ENCODE data around the gene UFSP2.

UFSP2 gene, protein sequence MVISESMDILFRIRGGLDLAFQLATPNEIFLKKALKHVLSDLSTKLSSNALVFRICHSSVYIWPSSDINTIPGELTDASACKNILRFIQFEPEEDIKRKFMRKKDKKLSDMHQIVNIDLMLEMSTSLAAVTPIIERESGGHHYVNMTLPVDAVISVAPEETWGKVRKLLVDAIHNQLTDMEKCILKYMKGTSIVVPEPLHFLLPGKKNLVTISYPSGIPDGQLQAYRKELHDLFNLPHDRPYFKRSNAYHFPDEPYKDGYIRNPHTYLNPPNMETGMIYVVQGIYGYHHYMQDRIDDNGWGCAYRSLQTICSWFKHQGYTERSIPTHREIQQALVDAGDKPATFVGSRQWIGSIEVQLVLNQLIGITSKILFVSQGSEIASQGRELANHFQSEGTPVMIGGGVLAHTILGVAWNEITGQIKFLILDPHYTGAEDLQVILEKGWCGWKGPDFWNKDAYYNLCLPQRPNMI

GRCh38 chr4:185425647-185426352 lies at the start of gene UFSP2:
Gene UFSP2, minus strand, starts transcription at chr4:185425964. Its CDS starts 96 bp downstream, at chr4:185425868.
- DNase-seq (ENCODE audit: low read depth, low spot score) = peak; percentile 54

- no peak for DNase-seq (ENCODE audit: low read depth, low spot score)
Observed at GRCh38 chr4:185473247-185473646, 47.5 kb upstream of the UFSP2 start.

- DNase-seq (ENCODE audit: low read depth, low spot score) = no peak
Observed at GRCh38 chr4:185472103-185472542, 46.4 kb upstream of the UFSP2 start.

- DNase-seq (ENCODE audit: low read depth, low spot score) = peak; percentile 77
Observed at GRCh38 chr4:185471235-185472102, 45.7 kb upstream of the UFSP2 start, which contains the start of gene CCDC110. Gene CCDC110, minus strand, starts transcription at chr4:185471733. Its CDS starts 50 bp downstream, at chr4:185471683.

- no peak for DNase-seq (ENCODE audit: low read depth, low spot score)
Observed at GRCh38 chr4:185470501-185471195, 44.9 kb upstream of the UFSP2 start.

DNA sequence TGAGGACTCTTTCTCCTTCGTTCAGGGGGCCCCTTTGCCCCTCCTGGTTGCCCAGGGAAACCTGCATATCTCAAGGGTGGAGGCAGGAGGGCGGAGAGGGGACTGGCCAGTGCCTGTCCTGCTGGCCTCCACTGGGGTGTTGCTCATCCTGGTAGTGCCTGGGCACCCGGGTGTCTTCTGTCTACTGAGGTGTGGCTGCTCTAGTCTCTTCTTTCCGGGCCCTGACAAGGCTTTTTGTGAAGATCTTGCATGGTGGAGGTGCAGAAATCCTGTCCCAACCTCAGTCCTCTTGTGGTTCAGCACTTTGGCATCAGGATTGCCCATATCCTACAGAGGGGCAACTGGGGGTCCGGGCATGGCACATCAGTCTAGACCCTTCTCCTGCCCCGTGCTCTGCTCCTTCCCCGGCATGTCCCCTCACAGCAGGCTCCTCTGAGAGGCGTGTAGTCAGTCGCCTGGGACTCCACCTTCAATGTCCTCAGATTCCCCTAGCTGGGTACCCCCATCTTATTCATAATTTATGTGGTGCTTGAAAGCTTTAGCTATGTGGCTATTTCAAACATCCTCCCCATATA lies 43.9 kb upstream of the UFSP2 start:
- no peak for DNase-seq (ENCODE audit: low read depth, low spot score)

GRCh38 chr4:185468999-185469398 lies 43.2 kb upstream of the UFSP2 start:
- no peak for DNase-seq (ENCODE audit: low read depth, low spot score)

GRCh38 chr4:185467991-185468390 lies 42.2 kb upstream of the UFSP2 start:
- no peak for DNase-seq (ENCODE audit: low read depth, low spot score)

DNA sequence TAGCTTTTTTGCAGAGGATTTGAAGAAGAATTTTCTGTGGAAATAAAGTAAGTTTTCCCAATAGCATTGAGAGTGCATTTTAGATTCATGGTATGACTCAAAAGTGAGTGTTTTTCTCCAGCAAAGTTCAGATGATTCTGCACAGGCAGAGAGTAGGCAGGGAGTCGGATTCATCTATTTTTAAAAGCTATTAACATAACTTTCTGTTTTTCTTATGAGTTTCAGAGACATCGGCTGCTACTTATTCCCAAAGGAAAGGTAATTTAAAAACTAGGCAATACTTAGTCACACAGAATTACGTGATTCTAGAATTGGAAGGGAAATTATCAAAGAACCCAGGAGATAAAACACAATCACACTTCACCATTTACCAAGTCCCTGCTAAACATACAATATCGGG lies 41.3 kb upstream of the UFSP2 start:
- DNase-seq (ENCODE audit: low read depth, low spot score) = no peak

DNA sequence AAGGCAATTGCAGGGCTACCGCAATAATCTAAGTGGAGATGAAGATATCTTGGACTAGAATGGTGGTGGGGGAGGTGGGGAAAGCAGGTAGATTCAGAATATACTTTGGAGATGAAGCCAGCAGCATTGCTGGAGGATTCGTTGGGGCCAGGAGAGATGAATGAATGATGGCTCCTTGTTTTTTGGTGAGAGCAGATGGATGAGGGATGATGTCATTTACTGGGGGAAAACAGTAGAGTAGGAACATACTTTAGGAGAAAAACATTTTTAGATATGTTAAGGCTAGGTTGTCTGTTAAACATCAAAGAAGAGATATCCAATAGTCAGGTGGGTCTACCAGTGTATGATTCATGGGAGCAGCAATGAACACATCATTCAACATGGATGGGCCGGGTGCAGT lies 39.9 kb upstream of the UFSP2 start:
- no peak for DNase-seq (ENCODE audit: low read depth, low spot score)

- no peak for DNase-seq (ENCODE audit: low read depth, low spot score)
Observed at GRCh38 chr4:185464887-185465286, 39.1 kb upstream of the UFSP2 start.

DNA sequence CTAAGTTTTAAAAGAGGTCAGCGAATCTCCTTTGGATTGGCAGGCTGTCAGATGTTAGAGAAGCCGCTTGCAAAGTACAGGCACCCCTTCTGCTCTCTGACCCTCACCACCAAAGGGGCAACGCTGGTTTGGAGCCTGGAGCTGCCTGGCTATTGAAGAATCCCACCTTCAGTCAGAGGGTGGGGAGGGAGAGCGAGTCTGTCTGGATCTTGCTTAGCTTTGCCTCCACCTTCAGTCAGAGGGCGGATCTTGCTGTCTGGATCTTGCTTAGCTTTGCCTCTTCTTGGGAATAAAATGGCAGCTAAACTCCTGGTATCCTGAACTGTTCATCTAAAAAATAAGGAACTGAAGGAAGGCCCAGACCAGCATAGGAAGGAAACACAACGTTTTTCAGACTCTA lies 38.4 kb upstream of the UFSP2 start:
- no peak for DNase-seq (ENCODE audit: low read depth, low spot score)

GRCh38 chr4:185463541-185463940 lies 37.8 kb upstream of the UFSP2 start:
- no peak for DNase-seq (ENCODE audit: low read depth, low spot score)

DNA sequence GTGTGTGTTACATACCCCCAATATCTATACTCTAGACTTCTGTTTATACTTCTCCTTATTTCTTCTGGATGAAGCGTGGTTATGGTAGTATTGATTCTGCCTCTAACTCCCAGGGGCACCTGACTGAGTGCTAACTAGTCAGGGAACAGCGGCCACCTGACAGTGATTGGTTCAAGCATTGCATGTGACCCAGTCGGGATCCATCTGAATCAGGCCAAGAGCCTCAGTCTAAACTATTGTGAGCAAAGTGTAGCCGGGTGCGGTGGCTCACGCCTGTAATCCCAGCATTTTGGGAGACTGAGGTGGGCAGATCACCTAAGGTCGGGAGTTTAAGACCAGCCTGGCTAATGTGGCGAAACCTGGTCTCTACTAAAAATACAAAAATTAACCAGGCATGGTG lies 35.8 kb upstream of the UFSP2 start:
- DNase-seq (ENCODE audit: low read depth, low spot score) = no peak

DNA sequence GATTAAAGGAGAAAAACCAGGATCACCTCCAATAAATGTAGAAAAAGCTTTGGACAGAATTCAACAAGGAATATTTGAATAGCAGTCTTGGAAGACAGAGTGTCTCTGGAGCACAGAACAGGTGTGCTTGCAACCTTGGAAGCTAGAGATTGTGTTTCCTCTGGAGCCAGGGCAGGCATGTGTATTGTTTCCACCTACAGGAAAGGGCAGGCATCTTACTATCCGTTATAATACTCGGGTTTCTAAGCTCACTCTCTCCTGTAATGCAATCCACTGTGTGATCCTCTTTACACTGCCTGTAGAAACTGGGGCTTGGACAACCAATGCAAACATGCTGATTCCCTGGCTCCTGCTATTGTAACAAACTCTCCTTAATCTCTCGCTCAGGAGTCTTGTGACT lies 31.4 kb upstream of the UFSP2 start:
- no peak for DNase-seq (ENCODE audit: low read depth, low spot score)

DNA sequence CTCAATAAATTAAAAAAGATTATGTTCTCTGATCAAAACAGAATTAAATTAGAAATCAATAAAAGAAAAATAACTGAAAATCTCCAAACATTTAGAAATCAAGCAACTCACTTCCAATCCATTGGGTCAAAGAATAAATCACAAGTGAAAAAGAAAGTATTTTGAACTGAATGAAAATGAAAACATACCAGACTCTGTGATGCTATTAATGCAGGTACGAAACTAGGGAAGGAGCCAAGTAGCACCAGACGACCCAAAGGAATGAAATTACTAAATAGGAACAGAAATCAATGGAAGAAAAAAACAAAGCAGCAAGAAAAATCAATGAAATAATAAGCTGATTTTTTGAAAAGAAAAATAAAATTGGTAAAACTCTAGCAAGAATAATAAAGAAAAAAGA lies 30.4 kb upstream of the UFSP2 start:
- no peak for DNase-seq (ENCODE audit: low read depth, low spot score)

GRCh38 chr4:185445209-185445608 lies 19.4 kb upstream of the UFSP2 start:
- DNase-seq (ENCODE audit: low read depth, low spot score) = no peak

GRCh38 chr4:185441479-185441878 lies 15.7 kb upstream of the UFSP2 start:
- DNase-seq (ENCODE audit: low read depth, low spot score) = no peak

GRCh38 chr4:185437809-185438208 lies 12.0 kb upstream of the UFSP2 start:
- no peak for DNase-seq (ENCODE audit: low read depth, low spot score)

DNA sequence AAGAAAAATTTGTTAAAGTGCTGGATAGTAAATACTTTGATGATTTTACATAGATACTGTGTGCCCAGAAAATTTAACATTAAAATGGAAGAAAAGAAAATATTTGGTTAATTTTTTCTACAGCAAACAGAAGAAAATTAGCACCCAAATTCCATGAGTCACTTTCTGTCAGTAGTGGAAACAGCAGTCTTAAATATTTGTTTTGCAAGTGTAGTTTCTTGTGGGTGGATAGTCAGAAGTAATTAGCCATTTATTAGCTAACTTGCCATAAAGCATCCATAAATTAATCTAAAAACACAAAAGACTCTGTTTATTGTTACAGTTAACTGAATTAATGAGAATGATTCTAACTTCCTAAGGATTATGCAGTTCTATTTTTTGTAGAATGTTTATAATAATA lies 9.7 kb upstream of the UFSP2 start:
- DNase-seq (ENCODE audit: low read depth, low spot score) = no peak

- DNase-seq (ENCODE audit: low read depth, low spot score) = no peak
Observed at GRCh38 chr4:185429660-185430059, 3.9 kb upstream of the UFSP2 start.

Data from activated naive CD8-positive, alpha-beta T cell treated with anti-CD3 and anti-CD28 coated beads, Interleukin-2, amount 50 U/mL, for 16 hours (primary cell).